SJCRH30 (cell line): Measurements from ENCODE around the gene CD19. TPM values are rescaled to one million over a fixed set of nuclear protein-coding genes. Genes with fewer than 3 reads are reported as not detected.

Source experiments
- DNase-seq, 2 experiments: peaks; one replicate each; pipeline ENCODE4 v3.0.0-alpha.2; 2015 to 2020
- H3K27ac ChIP-seq: fragments of 250-450 bp; sonication (Bioruptor Pico); 2 replicates; pipeline ENCODE4 v1.5.1; 2020; ENCODE audit warnings: mild to moderate bottlenecking, moderate library complexity
- H3K27me3 ChIP-seq: fragments of 250-450 bp; sonication (Bioruptor Pico); 2 replicates; pipeline ENCODE4 v1.5.1; 2020; ENCODE audit warnings: mild to moderate bottlenecking, moderate library complexity
- H3K36me3 ChIP-seq: fragments of 250-450 bp; sonication (Bioruptor Pico); 2 replicates; pipeline ENCODE4 v1.5.1; 2020; ENCODE audit warnings: mild to moderate bottlenecking, moderate library complexity
- H3K4me1 ChIP-seq: fragments of 250-450 bp; sonication (Bioruptor Pico); 2 replicates; pipeline ENCODE4 v1.5.1; 2020; ENCODE audit warnings: mild to moderate bottlenecking, moderate library complexity
- H3K4me3 ChIP-seq: fragments of 250-450 bp; sonication (Bioruptor Pico); 2 replicates; pipeline ENCODE4 v1.5.1; 2020; ENCODE audit warnings: mild to moderate bottlenecking, moderate library complexity
- H3K9me3 ChIP-seq: fragments of 250-450 bp; sonication (Bioruptor Pico); replicated peaks from 2 replicates; pipeline ENCODE4 v1.5.1; 2020; ENCODE audit warnings: mild to moderate bottlenecking, moderate library complexity
- total RNA-seq: library from RNA; depleted of rRNA; stranded (reverse); fragments of >200 nt; shearing (Covaris generic); gene quantifications from 2 replicates; pipeline ENCODE4 v1.2.3, GENCODE V29; 2014

The CD19 gene
- total RNA-seq, 1 experiment from 2014 or later, result 0.10 TPM

DNA sequence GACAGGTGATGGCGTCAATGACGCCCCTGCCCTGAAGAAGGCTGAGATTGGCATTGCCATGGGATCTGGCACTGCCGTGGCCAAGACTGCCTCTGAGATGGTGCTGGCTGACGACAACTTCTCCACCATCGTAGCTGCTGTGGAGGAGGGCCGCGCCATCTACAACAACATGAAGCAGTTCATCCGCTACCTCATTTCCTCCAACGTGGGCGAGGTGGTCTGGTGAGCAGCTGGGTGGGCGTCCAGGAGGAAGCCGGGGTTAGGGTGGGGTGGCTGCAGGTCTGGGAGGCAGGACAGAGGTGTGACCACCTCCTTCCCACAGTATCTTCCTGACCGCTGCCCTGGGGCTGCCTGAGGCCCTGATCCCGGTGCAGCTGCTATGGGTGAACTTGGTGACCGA lies 29.9 kb upstream of the CD19 start:
- no peak overlapping the region for H3K4me3 ChIP-seq
- peaks cover 22% of the 10 kb centered on the region for H3K36me3 ChIP-seq
- DNase-seq, result no peak
- H3K27ac ChIP-seq, result no peak overlapping the region
- no peaks in the 10 kb centered on the region for H3K4me1 ChIP-seq
- H3K9me3 ChIP-seq, result no peaks in the 10 kb centered on the region
- no peaks in the 10 kb centered on the region for H3K27me3 ChIP-seq

DNA sequence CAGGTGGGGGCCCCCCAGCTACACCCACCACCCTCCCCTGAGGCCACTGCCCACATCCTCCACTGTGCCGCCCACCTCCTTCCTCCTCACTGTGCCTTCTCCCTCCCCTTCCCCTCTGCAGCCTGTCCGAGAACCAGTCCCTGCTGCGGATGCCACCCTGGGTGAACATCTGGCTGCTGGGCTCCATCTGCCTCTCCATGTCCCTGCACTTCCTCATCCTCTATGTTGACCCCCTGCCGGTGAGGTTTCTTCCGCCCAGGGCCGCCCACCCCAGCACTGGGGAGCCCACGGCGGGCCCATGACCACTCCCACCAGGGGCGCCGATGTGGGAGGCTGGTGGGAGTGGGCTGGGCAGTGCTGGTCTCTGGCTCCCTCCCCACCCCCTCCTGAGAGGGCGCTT lies 28.9 kb upstream of the CD19 start:
- Histone ChIP-seq H3K9me3 (no peaks in the 10 kb centered on the region), H3K4me1 (no peaks in the 10 kb centered on the region), H3K4me3 (no peak overlapping the region), H3K27ac (no peak overlapping the region), H3K27me3 (no peaks in the 10 kb centered on the region), H3K36me3 (peaks cover 15% of the 10 kb centered on the region)
- DNase-seq, result no peak

DNA sequence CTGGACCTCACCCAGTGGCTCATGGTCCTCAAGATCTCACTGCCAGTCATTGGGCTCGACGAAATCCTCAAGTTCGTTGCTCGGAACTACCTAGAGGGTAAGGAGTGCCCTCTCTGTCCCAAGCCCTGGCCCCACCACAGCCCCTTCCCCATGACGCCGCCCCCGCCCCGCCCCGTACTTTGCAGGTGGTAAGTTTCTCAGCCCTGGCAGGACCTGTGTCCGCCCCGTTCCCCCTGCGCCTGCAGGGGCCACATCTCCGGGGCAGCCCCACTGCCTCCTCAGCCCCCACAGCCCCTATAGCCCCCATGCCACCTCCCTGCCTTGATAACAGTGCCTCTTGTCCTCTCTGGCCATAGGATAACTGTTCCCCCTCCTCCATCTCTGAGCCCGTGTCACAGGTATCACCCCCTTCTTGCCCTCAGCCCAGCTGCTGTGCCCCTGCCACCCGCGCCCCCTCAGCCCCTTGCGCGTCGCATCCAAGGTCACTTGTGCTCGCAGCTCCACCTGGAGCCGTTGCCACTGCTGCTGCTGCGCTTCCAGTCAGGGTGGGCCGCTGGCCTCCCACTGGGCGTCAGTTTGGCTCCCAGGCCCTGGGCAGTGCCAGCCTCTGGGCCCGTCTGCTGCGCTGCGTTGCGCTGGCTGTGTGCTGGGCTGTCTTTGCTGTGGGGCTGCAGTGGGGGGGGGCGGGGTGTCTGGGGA lies 28.3 kb upstream of the CD19 start:
- no peaks in the 10 kb centered on the region for H3K9me3 ChIP-seq
- H3K4me1 ChIP-seq, result no peaks in the 10 kb centered on the region
- no peak for DNase-seq
- H3K27me3 ChIP-seq, result no peaks in the 10 kb centered on the region
- H3K4me3 ChIP-seq, result no peak overlapping the region
- peaks cover 12% of the 10 kb centered on the region for H3K36me3 ChIP-seq
- no peak overlapping the region for H3K27ac ChIP-seq

DNA sequence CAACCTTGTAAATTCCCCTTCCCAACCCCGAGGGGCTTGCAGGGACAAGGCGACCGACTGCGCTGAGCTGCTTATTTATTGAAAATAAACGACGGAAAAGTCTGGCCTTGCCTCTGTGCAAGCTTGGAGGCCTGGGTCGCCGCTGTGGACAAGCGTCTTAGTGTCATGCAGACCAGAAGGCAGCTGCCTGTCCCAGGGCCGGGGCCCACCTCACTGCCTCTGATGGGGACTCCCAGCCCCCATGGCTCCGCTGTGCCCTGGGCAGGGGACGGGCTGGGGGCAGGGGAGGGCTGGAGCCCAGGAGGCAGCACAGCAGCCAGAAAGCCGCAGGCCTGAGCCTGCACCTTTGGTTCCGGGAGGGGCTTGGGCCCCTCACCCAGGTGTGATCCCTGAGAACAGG lies 27.4 kb upstream of the CD19 start:
- DNase-seq, result no peak
- Histone ChIP-seq H3K36me3 (peaks cover 4% of the 10 kb centered on the region; the same call in 1 of the 2 replicates), H3K4me1 (no peaks in the 10 kb centered on the region), H3K27me3 (no peaks in the 10 kb centered on the region), H3K4me3 (no peak overlapping the region), H3K9me3 (no peaks in the 10 kb centered on the region), H3K27ac (no peak overlapping the region)

DNA sequence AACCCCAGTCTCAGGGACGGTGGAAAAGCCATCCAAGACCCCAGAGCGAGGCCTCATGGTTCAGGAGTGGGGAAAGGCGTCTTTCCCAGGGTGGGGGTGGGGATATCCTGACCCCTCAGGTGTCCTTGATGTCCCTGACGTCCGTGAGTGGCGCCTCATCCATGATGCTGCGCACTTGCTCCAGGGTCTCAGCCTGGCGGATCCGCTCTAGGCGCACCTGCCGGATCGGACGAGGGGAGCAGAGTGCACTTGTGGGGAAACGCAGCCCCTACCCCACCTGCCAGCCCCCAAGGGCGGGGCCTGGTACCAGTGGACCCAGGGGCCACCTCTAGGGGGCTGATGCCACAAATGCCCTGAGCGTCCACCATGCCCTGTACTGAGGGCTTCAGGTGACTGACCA lies 26.9 kb upstream of the CD19 start:
- H3K9me3 ChIP-seq, result no peaks in the 10 kb centered on the region
- H3K27ac ChIP-seq, result no peak overlapping the region
- no peaks in the 10 kb centered on the region; the same call in 1 of the 2 replicates for H3K4me1 ChIP-seq
- H3K36me3 ChIP-seq, result peaks cover 4% of the 10 kb centered on the region; the same call in 1 of the 2 replicates
- no peak for DNase-seq
- no peaks in the 10 kb centered on the region for H3K27me3 ChIP-seq
- H3K4me3 ChIP-seq, result no peak overlapping the region

DNA sequence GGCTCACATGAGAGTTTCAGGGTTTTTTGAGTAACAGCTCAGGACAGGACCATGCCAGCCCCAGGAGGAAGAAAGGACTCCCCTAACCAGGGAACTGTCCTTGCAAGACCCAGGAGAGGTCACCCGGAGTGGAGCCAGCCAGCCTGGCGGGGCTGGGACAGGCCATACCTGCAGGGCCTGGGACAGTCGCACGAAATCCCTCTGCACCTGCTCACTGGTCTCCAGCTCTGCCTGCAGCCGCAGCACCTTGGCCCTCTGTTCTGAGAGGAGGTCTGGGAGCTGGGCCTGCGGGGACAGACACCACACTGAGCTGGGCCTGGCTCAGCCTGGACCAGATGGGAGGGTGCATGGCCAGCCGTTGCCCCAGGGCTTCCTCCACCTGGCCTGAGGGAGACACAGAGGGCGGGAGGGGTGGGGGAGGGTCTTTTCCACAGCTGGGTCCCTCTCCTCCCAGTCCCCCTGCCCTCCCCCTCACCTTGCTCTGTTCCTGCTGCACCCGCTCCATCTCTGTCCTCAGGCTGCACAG lies 26.5 kb upstream of the CD19 start:
- no peak for DNase-seq
- no peaks in the 10 kb centered on the region for H3K9me3 ChIP-seq
- no peak overlapping the region for H3K4me3 ChIP-seq
- peaks cover 4% of the 10 kb centered on the region; the same call in 1 of the 2 replicates for H3K36me3 ChIP-seq
- H3K27me3 ChIP-seq, result no peaks in the 10 kb centered on the region
- H3K27ac ChIP-seq, result no peak overlapping the region
- H3K4me1 ChIP-seq, result peaks cover 4% of the 10 kb centered on the region

DNA sequence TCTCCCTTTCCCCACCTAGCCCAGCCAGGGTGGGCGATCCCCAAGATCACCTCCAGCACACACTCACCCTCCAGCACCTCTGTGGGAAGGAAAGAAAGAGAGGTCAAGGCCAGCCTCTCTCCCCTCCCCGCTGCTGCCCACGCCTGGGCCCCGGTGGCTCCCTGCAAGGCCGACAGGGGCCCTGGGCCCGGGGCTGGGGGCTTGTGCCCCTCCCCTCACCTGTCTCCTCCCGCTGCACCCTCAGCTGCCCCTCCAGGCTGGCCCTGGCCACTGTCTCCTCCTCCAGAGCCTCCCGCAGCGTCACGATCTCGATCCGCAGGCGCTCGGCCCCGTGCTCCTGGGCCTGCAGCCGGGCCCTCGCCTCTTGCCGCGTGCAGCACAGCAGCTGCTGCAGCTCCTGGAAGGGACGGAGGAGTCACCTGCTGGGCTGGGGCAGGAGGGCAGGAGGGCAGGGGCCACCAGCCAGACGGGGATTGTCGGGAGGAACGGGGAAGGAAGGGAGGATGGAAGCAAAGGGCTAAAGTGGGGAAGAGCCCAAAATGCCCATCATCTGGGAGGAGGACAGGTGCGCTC lies 25.9 kb upstream of the CD19 start:
- Histone ChIP-seq H3K4me1 (peaks cover 10% of the 10 kb centered on the region), H3K27me3 (no peaks in the 10 kb centered on the region), H3K4me3 (no peak overlapping the region), H3K9me3 (no peaks in the 10 kb centered on the region), H3K27ac (no peak overlapping the region), H3K36me3 (peaks cover 1% of the 10 kb centered on the region; the same call in 1 of the 2 replicates)
- DNase-seq, result no peak

DNA sequence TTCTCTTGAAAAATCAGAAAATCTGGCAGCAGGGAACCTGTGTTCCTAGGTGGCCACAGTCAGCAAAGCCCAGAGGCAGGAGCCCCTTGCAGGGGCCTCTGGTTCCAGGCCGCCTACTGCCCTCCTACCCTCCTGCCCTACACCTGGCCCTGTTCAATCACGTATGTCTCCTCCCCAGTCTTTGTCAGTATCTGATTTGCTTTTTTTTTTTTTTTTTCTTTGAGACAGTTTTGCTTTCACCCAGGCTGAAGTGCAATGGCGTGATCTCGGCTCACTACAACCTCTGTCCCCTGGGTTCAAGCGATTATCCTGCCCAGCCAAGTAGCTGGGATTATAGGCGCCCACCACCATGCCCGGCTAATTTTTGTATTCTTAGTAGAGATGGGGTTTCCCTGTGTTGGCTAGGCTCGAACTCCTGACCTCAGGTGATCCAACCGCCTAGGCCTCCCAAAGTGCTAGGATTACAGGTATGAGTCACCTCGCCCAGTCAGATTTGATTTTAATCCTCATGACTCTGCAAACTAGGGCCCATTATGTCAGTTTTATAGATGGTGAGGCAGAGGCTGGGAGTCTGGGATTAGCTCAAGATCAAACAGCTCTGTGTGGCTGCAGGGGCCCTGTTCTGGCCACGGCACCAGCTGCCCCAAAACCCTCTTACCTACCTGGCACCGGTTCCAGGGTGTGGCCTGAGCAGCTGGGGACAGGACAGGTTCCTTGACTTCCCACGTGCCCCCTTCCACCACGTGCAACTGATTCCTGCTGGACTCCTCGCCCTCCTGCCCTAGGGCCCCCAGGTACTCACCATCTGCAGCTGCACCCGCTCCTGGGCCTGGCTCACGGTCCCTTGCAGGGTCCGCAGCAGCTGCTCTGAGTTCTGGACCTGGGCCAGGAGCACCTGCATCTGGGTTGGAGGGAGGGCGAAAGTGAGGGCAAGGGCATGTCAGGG lies 21.4 kb upstream of the CD19 start:
- Histone ChIP-seq H3K9me3 (no peaks in the 10 kb centered on the region), H3K27ac (peak overlapping the region; percentile 50), H3K27me3 (no peaks in the 10 kb centered on the region), H3K4me3 (no peak overlapping the region), H3K36me3 (no peaks in the 10 kb centered on the region), H3K4me1 (peaks cover 14% of the 10 kb centered on the region)
- peak; percentile 63 to 72 for DNase-seq

DNA sequence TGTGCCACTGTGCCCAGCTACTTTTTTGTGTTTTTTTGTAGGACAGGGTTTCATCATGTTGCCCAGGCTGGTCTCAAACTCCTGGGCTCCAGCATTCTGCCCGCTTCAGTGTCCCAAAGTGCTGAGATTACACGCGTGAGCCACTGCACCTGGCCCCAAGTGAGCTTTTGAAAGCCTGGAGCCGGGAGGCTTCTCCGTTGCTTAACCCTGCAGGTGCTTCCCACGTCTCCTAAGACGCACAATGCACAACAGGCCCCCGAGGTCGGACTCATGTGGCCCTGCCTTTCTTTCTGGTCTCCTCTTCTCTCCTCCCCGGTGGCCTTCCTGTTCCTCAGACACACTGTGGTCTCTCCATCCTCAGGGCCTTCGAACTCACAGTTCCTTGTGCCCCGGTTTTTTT lies 19.2 kb upstream of the CD19 start:
- no peaks in the 10 kb centered on the region for H3K27me3 ChIP-seq
- no peaks in the 10 kb centered on the region for H3K36me3 ChIP-seq
- no peak for DNase-seq
- no peak overlapping the region for H3K4me3 ChIP-seq
- H3K4me1 ChIP-seq, result peaks cover 14% of the 10 kb centered on the region
- no peaks in the 10 kb centered on the region for H3K9me3 ChIP-seq
- H3K27ac ChIP-seq, result no peak overlapping the region

DNA sequence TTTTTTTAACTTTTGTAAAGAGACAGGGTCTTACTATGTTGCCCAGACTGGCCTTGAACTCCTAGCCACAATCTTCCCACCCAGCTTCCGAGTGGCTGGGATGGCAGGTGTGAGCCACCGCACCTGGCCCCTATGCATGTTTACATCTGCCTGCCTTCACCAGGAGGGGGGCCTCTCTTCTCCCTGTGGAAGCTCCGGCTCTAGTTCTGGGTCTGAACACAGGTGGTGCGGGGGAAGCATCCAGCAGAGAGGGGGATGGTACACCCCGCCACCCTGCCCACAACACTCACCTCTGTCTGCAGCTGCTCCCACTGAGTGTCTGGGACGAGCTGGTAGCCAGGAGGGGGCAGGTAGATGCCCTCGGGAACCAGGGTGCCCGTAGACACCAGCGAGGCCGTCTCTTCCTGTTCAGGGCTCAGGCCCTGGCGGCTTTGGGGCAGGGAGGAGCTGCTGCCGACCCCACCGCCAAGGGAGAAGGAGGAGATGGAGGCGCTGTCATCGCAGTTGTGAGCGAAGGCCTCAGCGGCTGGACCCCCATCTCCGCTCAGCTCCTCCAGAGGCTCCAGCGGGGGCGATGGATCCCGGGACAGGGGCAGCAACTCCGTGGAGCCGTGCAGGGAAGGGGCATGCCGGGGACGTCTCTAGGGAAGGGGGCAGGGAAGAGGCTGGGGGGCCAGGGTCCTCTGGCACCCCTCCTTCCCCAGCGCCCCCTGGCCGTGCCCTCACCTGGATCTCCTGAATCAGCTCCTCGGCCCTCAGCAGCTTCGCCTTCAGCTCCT lies 17.6 kb upstream of the CD19 start:
- no peaks in the 10 kb centered on the region for H3K9me3 ChIP-seq
- DNase-seq, result no peak
- peaks cover 14% of the 10 kb centered on the region for H3K4me1 ChIP-seq
- H3K27ac ChIP-seq, result no peak overlapping the region
- no peaks in the 10 kb centered on the region for H3K27me3 ChIP-seq
- H3K4me3 ChIP-seq, result no peak overlapping the region
- H3K36me3 ChIP-seq, result no peaks in the 10 kb centered on the region

DNA sequence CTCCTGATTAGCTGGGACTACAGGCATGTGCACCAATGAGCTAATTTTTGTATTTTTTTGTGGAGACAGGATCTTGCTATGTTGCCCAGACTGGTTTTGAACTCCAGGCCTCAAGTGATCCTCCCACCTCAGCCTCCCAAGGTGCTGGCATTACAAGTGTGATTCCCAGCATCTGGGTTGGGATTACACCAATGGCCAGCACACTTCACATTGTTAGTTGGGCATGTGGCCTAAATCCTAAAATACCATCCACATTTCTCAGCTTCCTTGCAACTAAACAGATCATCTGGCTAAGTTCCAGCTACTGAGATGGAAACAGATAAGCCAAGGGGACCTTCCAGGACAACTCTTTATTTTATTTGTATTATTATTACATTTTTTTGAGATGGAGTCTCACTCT lies 16.6 kb upstream of the CD19 start:
- Histone ChIP-seq H3K27ac (no peak overlapping the region), H3K4me1 (peaks cover 11% of the 10 kb centered on the region), H3K27me3 (no peaks in the 10 kb centered on the region), H3K9me3 (no peaks in the 10 kb centered on the region), H3K36me3 (no peaks in the 10 kb centered on the region), H3K4me3 (no peak overlapping the region)
- no peak for DNase-seq

DNA sequence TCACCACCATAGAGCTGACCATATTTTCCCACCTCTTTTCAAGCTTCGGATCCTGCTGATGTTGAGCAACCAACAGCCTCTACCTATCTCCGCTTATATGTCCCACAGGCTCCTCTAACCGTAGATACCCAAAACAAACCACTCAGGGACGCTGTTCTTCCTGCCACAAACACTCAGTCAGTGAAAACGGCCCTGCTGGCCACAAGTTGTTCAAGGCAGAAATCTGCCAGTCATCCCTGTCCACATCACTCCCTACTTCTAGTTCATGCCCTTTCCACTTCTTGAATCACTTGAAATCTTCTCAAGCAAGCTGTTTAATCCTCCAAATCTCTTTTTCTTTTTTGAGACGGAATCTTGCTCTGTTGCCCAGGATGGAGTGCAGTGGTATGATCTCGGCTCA lies 14.7 kb upstream of the CD19 start:
- Histone ChIP-seq H3K4me1 (no peaks in the 10 kb centered on the region), H3K36me3 (no peaks in the 10 kb centered on the region), H3K9me3 (no peaks in the 10 kb centered on the region), H3K4me3 (no peak overlapping the region), H3K27ac (no peak overlapping the region), H3K27me3 (no peaks in the 10 kb centered on the region)
- DNase-seq, result no peak

DNA sequence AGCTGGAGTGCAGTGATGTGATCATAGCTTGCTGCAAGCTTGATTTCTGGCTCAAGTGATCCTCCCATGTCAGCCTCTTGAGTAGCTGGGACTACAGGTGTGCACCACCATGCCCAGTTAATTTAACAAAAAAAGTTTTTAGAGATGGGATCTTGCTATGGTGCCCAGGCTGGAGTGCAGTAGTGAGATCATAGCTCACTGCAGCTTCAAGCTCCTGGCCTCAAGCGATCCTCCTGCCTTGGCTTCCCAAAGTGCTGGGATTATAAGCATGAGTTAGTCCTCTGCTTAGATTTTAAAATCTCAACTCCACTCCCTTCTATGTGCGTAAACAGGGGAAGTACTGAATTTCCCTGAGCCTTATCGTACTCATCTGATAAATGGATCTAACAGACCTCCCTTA lies 13.1 kb upstream of the CD19 start:
- Histone ChIP-seq H3K4me3 (no peak overlapping the region), H3K27ac (no peak overlapping the region), H3K9me3 (no peaks in the 10 kb centered on the region), H3K4me1 (no peaks in the 10 kb centered on the region), H3K27me3 (no peaks in the 10 kb centered on the region), H3K36me3 (no peaks in the 10 kb centered on the region)
- no peak for DNase-seq

DNA sequence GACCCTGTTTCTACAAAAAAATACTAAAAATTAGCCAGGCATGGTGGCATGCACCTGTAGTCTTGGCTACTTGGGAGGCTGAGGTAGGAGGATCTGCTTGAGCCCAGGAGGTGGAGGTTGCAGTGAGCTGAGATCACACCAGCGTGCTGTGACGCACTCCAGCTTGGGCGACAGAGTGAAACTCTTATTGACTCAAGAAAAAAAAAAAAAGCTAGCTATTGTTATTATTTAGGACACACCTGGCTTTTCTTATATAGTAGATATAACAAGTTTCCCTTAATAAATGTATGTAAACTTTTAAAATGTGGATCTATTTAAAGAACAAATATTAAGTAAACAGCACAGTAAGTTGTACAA lies 8.6 kb upstream of the CD19 start:
- no peak overlapping the region for H3K4me3 ChIP-seq
- no peaks in the 10 kb centered on the region for H3K9me3 ChIP-seq
- H3K27ac ChIP-seq, result no peak overlapping the region
- H3K27me3 ChIP-seq, result no peaks in the 10 kb centered on the region
- no peaks in the 10 kb centered on the region for H3K4me1 ChIP-seq
- H3K36me3 ChIP-seq, result no peaks in the 10 kb centered on the region
- no peak for DNase-seq
